GM12874 (cell line): ENCODE results near the gene RAPGEF5.

Source experiments
- TF ChIP-seq, protein P1 (sequence below): IDR thresholded peaks from 2 replicates; pipeline ENCODE4 v1.5.1; 2011; ENCODE audit warnings: low read depth, mild to moderate bottlenecking, control low read depth, low read length, moderate library complexity; ENCODE audit not compliant: insufficient read depth

Gene RAPGEF5

GRCh38 chr7:22138106-22138505 is 218.8 kb downstream of the RAPGEF5 start:
- TF ChIP-seq, protein P1, sequence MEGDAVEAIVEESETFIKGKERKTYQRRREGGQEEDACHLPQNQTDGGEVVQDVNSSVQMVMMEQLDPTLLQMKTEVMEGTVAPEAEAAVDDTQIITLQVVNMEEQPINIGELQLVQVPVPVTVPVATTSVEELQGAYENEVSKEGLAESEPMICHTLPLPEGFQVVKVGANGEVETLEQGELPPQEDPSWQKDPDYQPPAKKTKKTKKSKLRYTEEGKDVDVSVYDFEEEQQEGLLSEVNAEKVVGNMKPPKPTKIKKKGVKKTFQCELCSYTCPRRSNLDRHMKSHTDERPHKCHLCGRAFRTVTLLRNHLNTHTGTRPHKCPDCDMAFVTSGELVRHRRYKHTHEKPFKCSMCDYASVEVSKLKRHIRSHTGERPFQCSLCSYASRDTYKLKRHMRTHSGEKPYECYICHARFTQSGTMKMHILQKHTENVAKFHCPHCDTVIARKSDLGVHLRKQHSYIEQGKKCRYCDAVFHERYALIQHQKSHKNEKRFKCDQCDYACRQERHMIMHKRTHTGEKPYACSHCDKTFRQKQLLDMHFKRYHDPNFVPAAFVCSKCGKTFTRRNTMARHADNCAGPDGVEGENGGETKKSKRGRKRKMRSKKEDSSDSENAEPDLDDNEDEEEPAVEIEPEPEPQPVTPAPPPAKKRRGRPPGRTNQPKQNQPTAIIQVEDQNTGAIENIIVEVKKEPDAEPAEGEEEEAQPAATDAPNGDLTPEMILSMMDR = no peak

GRCh38 chr7:22137466-22137865 is 219.5 kb downstream of the RAPGEF5 start:
- TF ChIP-seq, protein P1 = no peak

GRCh38 chr7:22137026-22137425 is 219.9 kb downstream of the RAPGEF5 start:
- TF ChIP-seq, protein P1 = no peak

GRCh38 chr7:22129819-22130580 is 227.0 kb downstream of the RAPGEF5 start:
- TF ChIP-seq, protein P1 = no peak

DNA sequence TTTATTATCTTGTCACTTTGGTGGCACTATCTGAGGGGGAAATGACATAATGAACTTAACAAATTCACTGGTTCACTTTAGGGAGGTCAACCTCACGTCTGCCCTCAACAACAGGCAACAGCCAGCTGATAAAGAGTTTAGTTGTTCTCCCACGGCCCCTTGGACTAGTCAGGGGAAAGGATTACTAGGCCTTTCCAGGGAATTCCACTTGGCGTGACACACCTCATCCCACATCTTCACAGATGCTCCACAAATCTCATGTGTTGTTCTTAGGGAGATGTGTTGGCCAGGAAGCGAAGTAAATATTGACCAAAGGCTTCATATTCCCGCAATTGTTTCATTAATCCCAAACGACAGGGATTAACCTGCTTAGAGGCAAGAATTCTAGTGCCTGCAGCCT is 227.8 kb downstream of the RAPGEF5 start:
- TF ChIP-seq, protein P1 = no peak

GRCh38 chr7:22128528-22128920 is 228.4 kb downstream of the RAPGEF5 start:
- TF ChIP-seq, protein P1 = no peak

DNA sequence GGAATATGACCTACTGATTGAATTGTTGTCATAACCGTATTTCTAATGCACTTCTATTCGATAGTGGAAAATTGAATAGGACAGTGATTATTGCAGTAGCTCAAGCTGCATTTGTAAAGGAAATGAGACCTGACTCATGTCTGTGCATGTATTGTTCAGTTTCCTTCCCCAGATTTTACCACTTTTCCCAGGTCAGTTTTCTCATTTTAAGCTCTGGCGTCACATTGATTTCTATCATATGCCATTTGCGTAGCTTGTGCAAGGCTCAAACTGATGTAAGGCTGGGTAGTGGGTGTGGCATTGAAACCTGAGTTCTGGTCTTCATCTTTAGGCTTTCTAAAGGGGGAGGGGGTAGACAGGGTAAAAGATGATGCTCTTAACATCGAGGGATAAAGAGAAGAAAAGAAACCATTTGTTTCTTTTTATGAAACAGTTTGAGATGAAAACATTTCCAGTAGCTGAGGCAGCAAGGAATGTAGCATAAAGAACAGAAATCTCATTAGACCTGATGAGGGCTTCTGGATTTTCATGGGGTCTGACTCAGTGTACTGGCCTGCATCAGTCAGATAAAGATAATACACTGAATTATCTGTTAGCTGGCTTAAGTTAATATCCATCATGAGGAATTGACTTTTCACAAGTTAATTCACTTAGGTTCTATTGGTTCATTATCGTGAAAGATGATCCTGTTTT is 229.0 kb downstream of the RAPGEF5 start:
- TF ChIP-seq, protein P1 = no peak
